HL-60 (cell line): Measurements from ENCODE around the gene OR52K1.

Experiments used
- DNase-seq, 2 experiments: peaks; one replicate each; pipeline ENCODE4 v3.0.0-alpha.2; 2010 to 2020; ENCODE audit warnings: low read depth in 1 of 2, low spot score in 1 of 2
- H3K27ac ChIP-seq: fragments of 250-450 bp; sonication (Bioruptor Pico); replicated peaks from 2 replicates; pipeline ENCODE4 v1.5.1; 2020; ENCODE audit warnings: mild to moderate bottlenecking, moderate library complexity
- H3K27me3 ChIP-seq: fragments of 250-450 bp; sonication (Bioruptor Pico); 2 replicates; pipeline ENCODE4 v1.5.1; 2021; ENCODE audit warnings: mild to moderate bottlenecking, moderate library complexity; ENCODE audit not compliant: insufficient read depth, poor library complexity, severe bottlenecking
- H3K4me3 ChIP-seq: replicated peaks from 2 replicates; pipeline ENCODE4 v1.5.1; 2011; ENCODE audit warnings: mild to moderate bottlenecking, control low read depth, low read length; ENCODE audit not compliant: insufficient read depth
- CTCF ChIP-seq: IDR thresholded peaks from one replicate; pipeline ENCODE4 v1.5.1; 2011; ENCODE audit warnings: low read length, control low read depth, inconsistent platforms; ENCODE audit not compliant: insufficient read depth
- GABPA ChIP-seq: IDR thresholded peaks from 2 replicates; pipeline ENCODE4 v1.6.1; 2012; ENCODE audit warnings: low read depth
- POLR2AphosphoS5 ChIP-seq: IDR thresholded peaks from 2 replicates; pipeline ENCODE4 v1.6.1; 2012; ENCODE audit warnings: low read depth
- REST ChIP-seq: IDR thresholded peaks from 2 replicates; pipeline ENCODE4 v1.6.1; 2012; ENCODE audit warnings: low read depth; ENCODE audit not compliant: insufficient replicate concordance
- SPI1 ChIP-seq: IDR thresholded peaks from 2 replicates; pipeline ENCODE4 v1.6.1; 2012; ENCODE audit warnings: low read depth, mild to moderate bottlenecking, borderline replicate concordance

The OR52K1 gene

GRCh38 chr11:4464216-4465159, 18.0 kb upstream of the OR52K1 start:
- TF ChIP-seq CTCF = no peak
- no peak for TF ChIP-seq POLR2AphosphoS5
- no peak for TF ChIP-seq SPI1
- no peak for TF ChIP-seq REST
- Histone ChIP-seq H3K27ac (0 out of 2 replicates have a peak overlapping the region, but pooled peaks have one; percentile 4), H3K27me3 (no peaks in the 10 kb centered on the region), H3K4me3 (no peak overlapping the region)
- DNase-seq = no peak

- no peak overlapping the region for H3K4me3 ChIP-seq
- no peak for DNase-seq
- H3K27ac ChIP-seq = peak overlapping the region; percentile 74
- TF ChIP-seq SPI1 = no peak
- H3K27me3 ChIP-seq = no peaks in the 10 kb centered on the region
These were observed 17.0 kb upstream of the OR52K1 start for GRCh38 chr11:4465407-4465806.

- DNase-seq = no peak
- Histone ChIP-seq H3K27ac (peak overlapping the region; percentile 74), H3K4me3 (no peak overlapping the region), H3K27me3 (no peaks in the 10 kb centered on the region)
- TF ChIP-seq POLR2AphosphoS5 = no peak
These were observed 16.1 kb upstream of the OR52K1 start for GRCh38 chr11:4466131-4466870.

- peak overlapping the region; percentile 74 for H3K27ac ChIP-seq
- no peaks in the 10 kb centered on the region for H3K27me3 ChIP-seq
- DNase-seq = peak; percentile 47 to 69
- peak; percentile 37; the same call in 1 of the 2 replicates for TF ChIP-seq SPI1
- TF ChIP-seq GABPA = no peak
- no peak overlapping the region for H3K4me3 ChIP-seq
These were observed 15.5 kb upstream of the OR52K1 start for GRCh38 chr11:4466871-4467442.

GRCh38 chr11:4467811-4468606, 14.4 kb upstream of the OR52K1 start:
- H3K27me3 ChIP-seq = no peaks in the 10 kb centered on the region
- TF ChIP-seq POLR2AphosphoS5 (peak; percentile 57; the same call in 1 of the 2 replicates), REST (no peak)
- H3K27ac ChIP-seq = peak overlapping the region; percentile 74
- peak; percentile 77 to 90 for DNase-seq
- no peak overlapping the region for H3K4me3 ChIP-seq
